WTC11 (cell line): ENCODE data around the gene SMOC1.

ENCODE experiments used
- CTCF ChIP-seq: fragments of 200-600 bp; IDR thresholded peaks from 2 replicates; pipeline ENCODE4 v1.8.0; 2022; ENCODE audit warnings: antibody characterized with exemption
- E2F1 ChIP-seq: sonication (generic); formaldehyde crosslinking; IDR thresholded peaks from 2 replicates; pipeline ENCODE4 v1.8.0; 2022; ENCODE audit warnings: mild to moderate bottlenecking, missing genetic modification reagents
- KAT7 ChIP-seq: sonication (generic); formaldehyde crosslinking; IDR thresholded peaks from 2 replicates; pipeline ENCODE4 v1.8.1; 2023; ENCODE audit warnings: missing genetic modification reagents, mild to moderate bottlenecking, borderline replicate concordance
- NR3C1 ChIP-seq: sonication (generic); formaldehyde crosslinking; conservative IDR thresholded peaks from 2 replicates; pipeline ENCODE4 v1.8.1; 2023; ENCODE audit warnings: low read depth, mild to moderate bottlenecking, missing genetic modification reagents
- ZNF121 ChIP-seq: sonication (generic); formaldehyde crosslinking; IDR thresholded peaks from 2 replicates; pipeline ENCODE4 v1.8.0; 2023; ENCODE audit warnings: missing genetic modification reagents

GRCh38 chr14:70043001-70043400 is 163.8 kb downstream of the SMOC1 start:
- TF ChIP-seq CTCF (no peak), E2F1 (CRISPR knock-in tag) (no peak), KAT7 (no peak), NR3C1 (no peak), ZNF121 (CRISPR knock-in tag) (no peak)
